Measurements from ENCODE around the gene PAWR. TPM values are rescaled to one million over a fixed set of nuclear protein-coding genes. Genes with fewer than 3 reads are reported as not detected.

Gene PAWR
- total RNA-seq, 1 experiment from 2014 or later: 106 TPM

GRCh38 chr12:79696416-79696815 is 5.7 kb upstream of the PAWR start:
- POLR2A ChIA-PET: no interaction called here
- Histone ChIP-seq H4K20me1 (ENCODE audit: insufficient read depth) (no peaks in the 10 kb centered on the region), H3K9me2 (ENCODE audit: insufficient read depth) (no peaks in the 10 kb centered on the region; the same call in 1 of the 2 replicates), H2AFZ (ENCODE audit: low read depth, low read length, poor library complexity, severe bottlenecking) (no peak overlapping the region), H3K36me3 (ENCODE audit: control insufficient read depth in 1 of 2, insufficient read depth in 2 of 2, low read length in 2 of 2) (no peaks in the 10 kb centered on the region), H3K27me3 (ENCODE audit: insufficient read depth, low read length) (no peaks in the 10 kb centered on the region), H3K4me3 (replicated peaks in 1 of 2; ENCODE audit: low read depth in 1 of 2, low read length in 2 of 2) (no peak overlapping the region), H3K27ac (ENCODE audit: low read depth, low read length) (no peak overlapping the region), H3K9ac (ENCODE audit: low read length) (no peak overlapping the region), H3K9me3 (ENCODE audit: control insufficient read depth in 1 of 2, insufficient read depth in 1 of 2, low read depth in 1 of 2, low read length in 2 of 2) (no peaks in the 10 kb centered on the region), H3K79me2 (ENCODE audit: insufficient read depth, low read length) (no peaks in the 10 kb centered on the region), H3K4me2 (ENCODE audit: low read length) (no peak overlapping the region), H3K4me1 (ENCODE audit: control insufficient read depth in 1 of 2, insufficient read depth in 2 of 2, low read length in 2 of 2) (peaks cover 6 to 10% of the 10 kb centered on the region in 2 experiments)
- ATAC-seq (no peak), DNase-seq (ENCODE audit: low read depth, low spot score) (no peak)
- intact Hi-C loops (cut with micrococcal nuclease): no loop called here
- TF ChIP-seq JUND (IDR thresholded peaks at IDR 0.05): no peak
- no peak for TF ChIP-seq SRF (IDR thresholded peaks at IDR 0.05; ENCODE audit: low read depth)
- TF ChIP-seq CEBPB (IDR thresholded peaks at IDR 0.05; ENCODE audit: low read depth): no peak
- no peak for TF ChIP-seq SIN3A (IDR thresholded peaks at IDR 0.05; ENCODE audit: low read depth)
- TF ChIP-seq, protein P1, sequence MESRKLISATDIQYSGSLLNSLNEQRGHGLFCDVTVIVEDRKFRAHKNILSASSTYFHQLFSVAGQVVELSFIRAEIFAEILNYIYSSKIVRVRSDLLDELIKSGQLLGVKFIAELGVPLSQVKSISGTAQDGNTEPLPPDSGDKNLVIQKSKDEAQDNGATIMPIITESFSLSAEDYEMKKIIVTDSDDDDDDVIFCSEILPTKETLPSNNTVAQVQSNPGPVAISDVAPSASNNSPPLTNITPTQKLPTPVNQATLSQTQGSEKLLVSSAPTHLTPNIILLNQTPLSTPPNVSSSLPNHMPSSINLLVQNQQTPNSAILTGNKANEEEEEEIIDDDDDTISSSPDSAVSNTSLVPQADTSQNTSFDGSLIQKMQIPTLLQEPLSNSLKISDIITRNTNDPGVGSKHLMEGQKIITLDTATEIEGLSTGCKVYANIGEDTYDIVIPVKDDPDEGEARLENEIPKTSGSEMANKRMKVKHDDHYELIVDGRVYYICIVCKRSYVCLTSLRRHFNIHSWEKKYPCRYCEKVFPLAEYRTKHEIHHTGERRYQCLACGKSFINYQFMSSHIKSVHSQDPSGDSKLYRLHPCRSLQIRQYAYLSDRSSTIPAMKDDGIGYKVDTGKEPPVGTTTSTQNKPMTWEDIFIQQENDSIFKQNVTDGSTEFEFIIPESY (IDR thresholded peaks at IDR 0.05; ENCODE audit: extremely low read depth, insufficient replicate concordance, low read length): no peak
- no peak for TF ChIP-seq EGR1 (IDR thresholded peaks at IDR 0.05; ENCODE audit: low read depth)
- no peak for TF ChIP-seq CBX3 (IDR thresholded peaks at IDR 0.05; ENCODE audit: low read depth)
- no peak for TF ChIP-seq POLR2AphosphoS5 (IDR thresholded peaks at IDR 0.05; ENCODE audit: low read depth, low read length)
- TF ChIP-seq EZH2phosphoT487 (IDR thresholded peaks at IDR 0.05; ENCODE audit: borderline replicate concordance): no peak
- TF ChIP-seq REST (IDR thresholded peaks at IDR 0.05; ENCODE audit: low read depth): no peak
- TF ChIP-seq ATF3 (IDR thresholded peaks at IDR 0.05): no peak
- no peak for TF ChIP-seq EZH2 (IDR thresholded peaks at IDR 0.05)
- TF ChIP-seq ELF1 (IDR thresholded peaks at IDR 0.05; ENCODE audit: borderline replicate concordance, low read depth): no peak
- no peak for TF ChIP-seq POLR2A (IDR thresholded peaks at IDR 0.05; ENCODE audit: borderline replicate concordance, extremely low read depth, insufficient read depth, insufficient read length)
- no peak for TF ChIP-seq FOSL1 (IDR thresholded peaks at IDR 0.05; ENCODE audit: low read depth)
- TF ChIP-seq RAD21 (IDR thresholded peaks at IDR 0.05; ENCODE audit: low read depth): no peak
- BruUV-seq (replicated peaks): no TSS peak
- CTCF ChIA-PET: no interaction called here
- RAD21 ChIA-PET (ENCODE audit: low non-redundant PET in 1 of 2, low total read pairs in 2 of 2, uncharacterized antibody in 2 of 2, unreplicated experiment in 2 of 2): no interaction called here
